K562 (cell line): ENCODE measurements around the gene TNRC6B. TPM values are rescaled to one million over a fixed set of nuclear protein-coding genes. Genes with fewer than 3 reads are reported as not detected.

Source experiments
- ATAC-seq: fragments of 200-7000 bp; cut with Tn5 transposase; 3 replicates; pipeline ENCODE4 v1.9.1; 2020; ENCODE audit warnings: moderate library complexity
- BruUV-seq: library from RNA; stranded (reverse); fragments of 400-500 nt; replicated peaks from 2 replicates; lab custom pipeline; 2021; lab: Mats Ljungman, UMichigan
- CTCF ChIA-PET: fragments of 300-600 bp; formaldehyde crosslinking; extraction: SDS; loops from one replicate; lab custom pipeline; 2021; ENCODE audit warnings: low intra/inter-chr PET ratio; lab: Yijun Ruan, JAX
- POLR2A ChIA-PET: fragments of 300-600, 350-650 bp; sonication (Branson Sonifier 250); formaldehyde crosslinking; extraction: SDS; loops from one replicate; lab custom pipeline; 2021; ENCODE audit warnings: antibody characterized with exemption, inconsistent platforms; lab: Yijun Ruan, JAX
- DNase-seq, 4 experiments: peaks; one replicate each; pipeline versions ENCODE4 v3.0.0 to v3.0.0-alpha.2; 2011 to 2018; ENCODE audit warnings: low spot score in 3 of 4, mixed read lengths in 3 of 4; ENCODE audit errors: extremely low read depth in 1 of 4
- FAIRE-seq: peaks from 2 replicates; lab custom pipeline; 2011; peaks lifted over from hg19 to GRCh38; lab: Jason Lieb, UNC
- H2AFZ ChIP-seq: 2 replicates; pipeline ENCODE4 v1.6.0; 2011; ENCODE audit warnings: low read depth, low read length, control low read depth, inconsistent platforms
- H3K27ac ChIP-seq: fragments of 200-600 bp; 3 replicates; pipeline ENCODE4 v1.8.0; 2011; ENCODE audit warnings: low read depth, mild to moderate bottlenecking, control low read depth, inconsistent platforms, low read length, moderate library complexity, mixed read lengths; ENCODE audit errors: extremely low read depth
- H3K27me3 ChIP-seq, 2 experiments: fragments of 300-600 bp in 1 of 2; 2 replicates in 1 of 2; 3 replicates in 1 of 2; pipeline versions ENCODE4 v1.6.0 to v1.8.0; 2011; ENCODE audit warnings: inconsistent platforms in 2 of 2, low read length in 2 of 2, mild to moderate bottlenecking in 1 of 2, mixed read lengths in 1 of 2, moderate library complexity in 1 of 2; ENCODE audit not compliant: control insufficient read depth in 2 of 2, insufficient read depth in 2 of 2
- H3K36me3 ChIP-seq: fragments of 300-600 bp; 3 replicates; pipeline ENCODE4 v1.8.0; 2011; ENCODE audit warnings: mild to moderate bottlenecking, low read length, inconsistent platforms; ENCODE audit not compliant: control insufficient read depth, insufficient read depth
- H3K4me1 ChIP-seq, 2 experiments: fragments of 200-600 bp in 1 of 2; replicated peaks in 1 of 2; 2 replicates in 1 of 2; 3 replicates in 1 of 2; pipeline versions ENCODE4 v1.5.1 to v1.8.0; 2011; ENCODE audit warnings: inconsistent platforms in 2 of 2, low read length in 2 of 2, mild to moderate bottlenecking in 1 of 2, mixed read lengths in 1 of 2, moderate library complexity in 1 of 2; ENCODE audit not compliant: control insufficient read depth in 2 of 2, insufficient read depth in 2 of 2
- H3K4me2 ChIP-seq: 2 replicates; pipeline ENCODE4 v1.6.1; 2011; ENCODE audit warnings: low read length, control low read depth, inconsistent platforms, mixed read lengths; ENCODE audit not compliant: insufficient read depth
- H3K4me3 ChIP-seq: fragments of 200-600 bp; sonication (generic), shearing (Covaris generic); 2 replicates; pipeline ENCODE4 v1.5.1; 2016; ENCODE audit warnings: control low read depth, inconsistent platforms
- H3K79me2 ChIP-seq: fragments of 200-600 bp; 3 replicates; pipeline ENCODE4 v1.8.0; 2011; ENCODE audit warnings: low read length, inconsistent platforms; ENCODE audit not compliant: control insufficient read depth, insufficient read depth
- H3K9ac ChIP-seq, 2 experiments: 2 replicates each; pipeline versions ENCODE4 v1.6.0 to v1.6.1; 2011; ENCODE audit warnings: low read depth in 2 of 2, low read length in 2 of 2, control low read depth in 1 of 2, inconsistent platforms in 1 of 2, mild to moderate bottlenecking in 1 of 2, mixed read lengths in 1 of 2; ENCODE audit not compliant: insufficient read depth in 1 of 2
- H3K9me1 ChIP-seq: one replicate; pipeline ENCODE4 v1.6.0; 2011; ENCODE audit warnings: inconsistent platforms, mild to moderate bottlenecking, low read length, moderate library complexity; ENCODE audit not compliant: control insufficient read depth, insufficient read depth
- H3K9me3 ChIP-seq: replicated peaks from 2 replicates; pipeline ENCODE4 v1.5.1; 2011; ENCODE audit warnings: low read depth, low read length, inconsistent platforms; ENCODE audit not compliant: control insufficient read depth, insufficient read depth
- H4K20me1 ChIP-seq: replicated peaks from 2 replicates; pipeline ENCODE4 v1.6.1; 2011; ENCODE audit warnings: low read length, inconsistent platforms, mixed read lengths; ENCODE audit not compliant: control insufficient read depth, insufficient read depth
- ARNT ChIP-seq, 2 experiments: fragments of 450-650 bp; IDR thresholded peaks; 2 replicates each; pipeline ENCODE4 v1.6.1; 2016; ENCODE audit warnings: mild to moderate bottlenecking in 1 of 2
- BCOR ChIP-seq: fragments of 450-650 bp; IDR thresholded peaks from 2 replicates; pipeline ENCODE4 v1.6.1; 2016
- CC2D1A ChIP-seq: fragments of 450-650 bp; IDR thresholded peaks from 2 replicates; pipeline ENCODE4 v1.6.1; 2017; ENCODE audit warnings: mild to moderate bottlenecking
- HMG20A ChIP-seq: fragments of 450-650 bp; formaldehyde crosslinking; conservative IDR thresholded peaks from 2 replicates; pipeline ENCODE4 v1.4.0; 2020; ENCODE audit warnings: mild to moderate bottlenecking, mixed read lengths
- KAT8 ChIP-seq: fragments of 450-650 bp; IDR thresholded peaks from 2 replicates; pipeline ENCODE4 v1.6.1; 2016; ENCODE audit warnings: low read depth, mild to moderate bottlenecking
- KLF1 ChIP-seq: fragments of 450-650 bp; IDR thresholded peaks from 2 replicates; pipeline ENCODE4 v1.6.1; 2016; ENCODE audit warnings: missing genetic modification characterization, missing compliant biosample characterization
- POLR2AphosphoS5 ChIP-seq: IDR thresholded peaks from 2 replicates; pipeline ENCODE4 v1.6.1; 2011; ENCODE audit warnings: mild to moderate bottlenecking, low read depth, low read length, moderate library complexity; ENCODE audit not compliant: control insufficient read depth, insufficient read depth
- SMAD3 ChIP-seq: fragments of 450-650 bp; formaldehyde crosslinking; conservative IDR thresholded peaks from 2 replicates; pipeline ENCODE4 v1.4.0; 2020; ENCODE audit warnings: mild to moderate bottlenecking
- SMARCA5 ChIP-seq: fragments of 450-650 bp; IDR thresholded peaks from 2 replicates; pipeline ENCODE4 v1.6.1; 2016
- THAP12 ChIP-seq: fragments of 250-450 bp; sonication (Bioruptor Pico); IDR thresholded peaks from 2 replicates; pipeline ENCODE4 v1.9.0; 2021; ENCODE audit warnings: mild to moderate bottlenecking, inconsistent platforms
- ZNF121 ChIP-seq: sonication (generic); formaldehyde crosslinking; conservative IDR thresholded peaks from 2 replicates; pipeline ENCODE4 v1.8.0; 2022; ENCODE audit warnings: missing genetic modification reagents
- ZNF124 ChIP-seq: sonication (generic); formaldehyde crosslinking; IDR thresholded peaks from 2 replicates; pipeline ENCODE4 v1.8.1; 2022; ENCODE audit warnings: missing genetic modification reagents
- ZNF395 ChIP-seq: fragments of 200-800 bp; sonication (Bioruptor generic); IDR thresholded peaks from 2 replicates; pipeline ENCODE4 v1.6.1; 2017; ENCODE audit warnings: missing genetic modification characterization, missing compliant biosample characterization
- ZNF696 ChIP-seq: fragments of 250-450 bp; sonication (Bioruptor Pico); conservative IDR thresholded peaks from 2 replicates; pipeline ENCODE4 v1.4.0; 2020; ENCODE audit warnings: mild to moderate bottlenecking, moderate library complexity
- WGBS: fragments of 100-300 bp; shearing (Covaris generic); methylation state at CpG from one replicate; pipeline ENCODE4 v1.1.6; 2016; ENCODE audit warnings: low coverage, mixed read lengths; ENCODE audit not compliant: insufficient coverage; ENCODE audit errors: missing lambda C conversion rate; 5-methylcytosine and 5-hydroxymethylcytosine counted together
- in situ Hi-C: fragments of 300-500 bp; cut with MboI; formaldehyde crosslinking; loops from 4 replicates; pipeline ENCODE4 v1.15.0; 2018; ENCODE audit warnings: inconsistent platforms, mixed read lengths
- intact Hi-C: fragments of 100-400 bp; cut with micrococcal nuclease; formaldehyde crosslinking; loops from 2 replicates; pipeline ENCODE4 v1.14.2; 2022
- polyA plus RNA-seq, 8 experiments: library from polyadenylated mRNA; depleted of rRNA in 4 of 8; stranded (reverse) in 5 of 8; unstranded in 3 of 8; fragments of >200 nt; fragmentation: Nextera tagmentation in 2 of 8; fragmentation: Illumina TruSeq in 1 of 8; extraction: Ambion mirVana in 2 of 8; extraction: Trizol in 1 of 8; gene quantifications; 2 replicates each; pipeline versions ENCODE4 v1.2.1 to v1.2.3, GENCODE V29; 2011 to 2014; ENCODE audit warnings: inconsistent platforms in 1 of 8, missing spikeins in 1 of 8
- total RNA-seq, 7 experiments: library from RNA; depleted of rRNA in 6 of 7; stranded (reverse); fragments of >200 nt in 6 of 7; fragmentation: Illumina TruSeq in 2 of 7; extraction: Trizol in 2 of 7; gene quantifications; 2 replicates each; pipeline versions ENCODE4 v1.2.1 to v1.2.3, GENCODE V29; 2011 to 2021; ENCODE audit warnings: low replicate concordance in 1 of 7

TNRC6B gene
- total and polyA plus RNA-seq, 9 of the 15 experiments (the other 6 are each of a cell fraction or from before 2014, with no cell fraction given) = 0.96 to 18.8 (median 10.8) TPM

- TF ChIP-seq BCOR = no peak
- TF ChIP-seq ZNF124 (CRISPR knock-in tag) = no peak
- no peak for TF ChIP-seq KLF1 (tag)
- no peak for TF ChIP-seq ARNT (IDR thresholded peaks at IDR 0.05)
- TF ChIP-seq ZNF121 (CRISPR knock-in tag) = no peak
- TF ChIP-seq POLR2AphosphoS5 = no peak
- no peak for TF ChIP-seq CC2D1A
- TF ChIP-seq HMG20A (CRISPR knock-in tag) = no peak
Measured at GRCh38 chr22:40302149-40302548, 124.4 kb downstream of the TNRC6B start (continued).

GRCh38 chr22:40305625-40306024, 127.9 kb downstream of the TNRC6B start:
- POLR2A ChIA-PET = no interaction called here

More at GRCh38 chr22:40305625-40306024, 127.9 kb downstream of the TNRC6B start:
- H3K36me3 ChIP-seq = peaks cover 61% of the 10 kb centered on the region; the same call in 2 of the 3 replicates
- no peak for ATAC-seq
- no TSS peak for BruUV-seq
- H4K20me1 ChIP-seq = no peaks in the 10 kb centered on the region
- no peak overlapping the region for H2AFZ ChIP-seq
- H3K9ac ChIP-seq = no peak overlapping the region
- H3K4me3 ChIP-seq = no peak overlapping the region
- CTCF ChIA-PET = no interaction called here
- H3K4me1 ChIP-seq = no peaks in the 10 kb centered on the region
- WGBS = 100% methylated on average over 4 of the region's 5 CpGs
- H3K79me2 ChIP-seq = no peaks in the 10 kb centered on the region
- DNase-seq = no peak
- H3K9me1 ChIP-seq = no peaks in the 10 kb centered on the region
- intact Hi-C loops = no loop called here
- H3K4me2 ChIP-seq = no peak overlapping the region
- TF ChIP-seq SMARCA5 (no peak), THAP12 (CRISPR knock-in tag) (no peak), SMAD3 (no peak), ZNF395 (CRISPR knock-in tag) (no peak), KAT8 (no peak), ZNF696 (no peak)
- no peaks in the 10 kb centered on the region for H3K27me3 ChIP-seq
- H3K27ac ChIP-seq = no peak overlapping the region
- FAIRE-seq = no peak
- in situ Hi-C loops = no loop called here
- no peaks in the 10 kb centered on the region for H3K9me3 ChIP-seq
